ENCODE data around the gene CNTN1. TPM values are rescaled to one million over a fixed set of nuclear protein-coding genes. Genes with fewer than 3 reads are reported as not detected.

Gene CNTN1
- total RNA-seq, 1 donor from 2014 or later = 0.73 TPM

GRCh38 chr12:40827683-40828592 is 135.7 kb downstream of the CNTN1 start:
- ATAC-seq (no peak), DNase-seq (ENCODE audit: missing footprints) (no peak)
- intact Hi-C loops (cut with DNase I) = no loop called here

- DNase-seq (ENCODE audit: missing footprints) = no peak
- intact Hi-C loops (cut with DNase I) = no loop called here
- no peak for ATAC-seq
Observed at GRCh38 chr12:40828593-40828990, 136.4 kb downstream of the CNTN1 start.

- intact Hi-C loops (cut with DNase I) = no loop called here
Observed at GRCh38 chr12:40829738-40830144, 137.5 kb downstream of the CNTN1 start.

GRCh38 chr12:40831916-40832315 is 139.7 kb downstream of the CNTN1 start:
- intact Hi-C loops (cut with DNase I) = no loop called here
- DNase-seq (ENCODE audit: missing footprints) (no peak), ATAC-seq (no peak)

More at GRCh38 chr12:40829738-40830144, 137.5 kb downstream of the CNTN1 start:
- ATAC-seq (no peak), DNase-seq (ENCODE audit: missing footprints) (no peak)

- intact Hi-C loops (cut with DNase I) = no loop called here
- DNase-seq (ENCODE audit: missing footprints) (no peak), ATAC-seq (no peak)
Observed at GRCh38 chr12:40832668-40833067, 140.4 kb downstream of the CNTN1 start.

- DNase-seq (ENCODE audit: missing footprints) (no peak), ATAC-seq (no peak)
- intact Hi-C loops (cut with DNase I) = no loop called here
Observed at GRCh38 chr12:40833818-40834217, 141.6 kb downstream of the CNTN1 start.

GRCh38 chr12:40834321-40834720 is 142.1 kb downstream of the CNTN1 start:
- DNase-seq (ENCODE audit: missing footprints) (no peak), ATAC-seq (no peak)
- intact Hi-C loops (cut with DNase I) = no loop called here

GRCh38 chr12:40837891-40838429 is 145.7 kb downstream of the CNTN1 start:
- intact Hi-C loops (cut with DNase I) = no loop called here
- DNase-seq (ENCODE audit: missing footprints) (no peak), ATAC-seq (no peak)

- intact Hi-C loops (cut with DNase I) = no loop called here
- no peak for ATAC-seq
- no peak for DNase-seq (ENCODE audit: missing footprints)
Observed at GRCh38 chr12:40843495-40843894, 151.3 kb downstream of the CNTN1 start.

- intact Hi-C loops (cut with DNase I) = no loop called here
- no peak for DNase-seq (ENCODE audit: missing footprints)
- ATAC-seq = no peak
Observed at GRCh38 chr12:40853221-40853620, 161.0 kb downstream of the CNTN1 start.

GRCh38 chr12:40854604-40855003 is 162.4 kb downstream of the CNTN1 start:
- DNase-seq (ENCODE audit: missing footprints) (no peak), ATAC-seq (no peak)
- intact Hi-C loops (cut with DNase I) = no loop called here

- no peak for DNase-seq (ENCODE audit: missing footprints)
- ATAC-seq = no peak
- intact Hi-C loops (cut with DNase I) = no loop called here
Observed at GRCh38 chr12:40864891-40865290, 172.7 kb downstream of the CNTN1 start.

GRCh38 chr12:40870981-40871380 is 178.7 kb downstream of the CNTN1 start:
- DNase-seq (ENCODE audit: missing footprints) (no peak), ATAC-seq (no peak)
- intact Hi-C loops (cut with DNase I) = no loop called here

- ATAC-seq (no peak), DNase-seq (ENCODE audit: missing footprints) (no peak)
- intact Hi-C loops (cut with DNase I) = no loop called here
Observed at GRCh38 chr12:40874868-40875267, 182.6 kb downstream of the CNTN1 start.

GRCh38 chr12:40889329-40889728 is 197.1 kb downstream of the CNTN1 start:
- intact Hi-C loops (cut with DNase I) = no loop called here
- no peak for DNase-seq (ENCODE audit: missing footprints)
- no peak for ATAC-seq

GRCh38 chr12:40892528-40892927 is 200.3 kb downstream of the CNTN1 start:
- no peak for DNase-seq (ENCODE audit: missing footprints)
- intact Hi-C loops (cut with DNase I) = no loop called here

GRCh38 chr12:40898505-40898904 is 206.3 kb downstream of the CNTN1 start:
- ATAC-seq = no peak
- intact Hi-C loops (cut with DNase I) = no loop called here
- DNase-seq (ENCODE audit: missing footprints) = no peak

More at GRCh38 chr12:40892528-40892927, 200.3 kb downstream of the CNTN1 start:
- ATAC-seq = no peak

GRCh38 chr12:40903040-40903439 is 210.8 kb downstream of the CNTN1 start:
- DNase-seq (ENCODE audit: missing footprints) (no peak), ATAC-seq (no peak)
- intact Hi-C loops (cut with DNase I) = no loop called here

GRCh38 chr12:40907115-40907527 is 214.9 kb downstream of the CNTN1 start:
- DNase-seq (ENCODE audit: missing footprints) (no peak), ATAC-seq (no peak)
- intact Hi-C loops (cut with DNase I) = no loop called here

GRCh38 chr12:40911676-40912075 is 219.4 kb downstream of the CNTN1 start:
- DNase-seq (ENCODE audit: missing footprints) (no peak), ATAC-seq (no peak)
- intact Hi-C loops (cut with DNase I) = no loop called here
